T-helper 2 cell treated with Interferon-gamma antibody and Interleukin-4, amounts not matched to agents 100 ng/mL and 5 ng/mL, for 36 hours (primary cell): ENCODE results near the gene HOOK1. TPM values are rescaled to one million over a fixed set of nuclear protein-coding genes. Genes with fewer than 3 reads are reported as not detected.

Source experiments
- total RNA-seq: library from RNA; stranded (reverse); gene quantifications from 2 replicates; pipeline ENCODE4 v1.2.3, GENCODE V29; 2022

HOOK1 gene
- total RNA-seq, 1 donor from 2014 or later, result 2.2 TPM

Other genes with a start within 250 kb of the HOOK1 start
- 1.0 and 1.1 TPM in 2 replicates for gene CYP2J2, start 111.8 kb downstream of the HOOK1 start, total RNA-seq